Stimulated activated naive B cell treated with anti-CD40 and anti-IgM and Interleukin-4, amounts not matched to agents 10 μg/mL and 1 μg/mL and 100 μg/mL, for 72 hours (primary cell): Measurements from ENCODE around the gene MAPKAP1.
A peak's percentile ranks its signal among the peaks of the same experiment; 100 is the strongest.

Experiments
- ATAC-seq, 2 donors: fragments of 150-1000 bp; cut with Tn5 transposase; replicated peaks; 2 replicates each; pipeline ENCODE4 v1.10.0; 2021; ENCODE audit warnings: moderate library complexity in 1 of 2
- DNase-seq: peaks from one replicate; pipeline ENCODE4 v3.0.0; 2021
- H3K27ac Mint-ChIP-seq: one replicate; pipeline ENCODE4 v1.8.0; 2022; ENCODE audit warnings: mild to moderate bottlenecking, mixed read lengths
- H3K27me3 Mint-ChIP-seq, 2 donors: one replicate each; pipeline ENCODE4 v1.8.0; 2022; ENCODE audit warnings: mixed read lengths in 2 of 2
- H3K36me3 Mint-ChIP-seq, 2 donors: one replicate each; pipeline ENCODE4 v1.8.0; 2022; ENCODE audit warnings: mixed read lengths in 2 of 2, mild to moderate bottlenecking in 1 of 2
- H3K4me1 Mint-ChIP-seq, 2 donors: one replicate each; pipeline ENCODE4 v1.8.0; 2022; ENCODE audit warnings: mixed read lengths in 2 of 2, mild to moderate bottlenecking in 1 of 2
- H3K4me3 Mint-ChIP-seq, 2 donors: one replicate each; pipeline ENCODE4 v1.8.0; 2022; ENCODE audit warnings: mild to moderate bottlenecking in 2 of 2, mixed read lengths in 2 of 2, moderate library complexity in 1 of 2
- H3K9me3 Mint-ChIP-seq, 2 donors: one replicate each; pipeline ENCODE4 v1.8.0; 2022; ENCODE audit warnings: mixed read lengths in 2 of 2, mild to moderate bottlenecking in 1 of 2

MAPKAP1 gene

GRCh38 chr9:125508249-125508648 lies 198.8 kb downstream of the MAPKAP1 start:
- no peak overlapping the region for H3K27ac Mint-ChIP-seq
- H3K4me3 Mint-ChIP-seq = no peak overlapping the region
- peaks cover 0 to 3% of the 10 kb centered on the region in 2 donors for H3K4me1 Mint-ChIP-seq
- no peak for ATAC-seq
- DNase-seq = no peak
- peaks cover 29% of the 10 kb centered on the region in 2 donors for H3K36me3 Mint-ChIP-seq
- no peaks in the 10 kb centered on the region for H3K27me3 Mint-ChIP-seq
- H3K9me3 Mint-ChIP-seq = no peaks in the 10 kb centered on the region

GRCh38 chr9:125507226-125507625 lies 199.8 kb downstream of the MAPKAP1 start:
- H3K27ac Mint-ChIP-seq = no peak overlapping the region
- H3K9me3 Mint-ChIP-seq = peaks cover 0 to 2% of the 10 kb centered on the region in 2 donors
- H3K27me3 Mint-ChIP-seq = no peaks in the 10 kb centered on the region
- DNase-seq (no peak), ATAC-seq (no peak)
- H3K4me3 Mint-ChIP-seq = no peak overlapping the region
- H3K36me3 Mint-ChIP-seq = peaks cover 26 to 33% of the 10 kb centered on the region in 2 donors
- H3K4me1 Mint-ChIP-seq = peaks cover 0 to 3% of the 10 kb centered on the region in 2 donors

GRCh38 chr9:125505988-125506438 lies 201.0 kb downstream of the MAPKAP1 start:
- Mint-ChIP-seq H3K9me3 (peaks cover 0 to 3% of the 10 kb centered on the region in 2 donors), H3K27me3 (no peaks in the 10 kb centered on the region), H3K4me3 (no peak overlapping the region), H3K27ac (no peak overlapping the region), H3K36me3 (peaks cover 29 to 39% of the 10 kb centered on the region in 2 donors), H3K4me1 (peaks cover 2 to 4% of the 10 kb centered on the region in 2 donors)
- no peak for ATAC-seq
- DNase-seq = no peak

- no peak overlapping the region for H3K4me3 Mint-ChIP-seq
- H3K9me3 Mint-ChIP-seq = peaks cover 0 to 3% of the 10 kb centered on the region in 2 donors
- no peak overlapping the region for H3K27ac Mint-ChIP-seq
- peaks cover 0 to 4% of the 10 kb centered on the region in 2 donors for H3K4me1 Mint-ChIP-seq
- H3K27me3 Mint-ChIP-seq = no peaks in the 10 kb centered on the region
- peaks cover 32 to 45% of the 10 kb centered on the region in 2 donors for H3K36me3 Mint-ChIP-seq
- ATAC-seq (no peak), DNase-seq (no peak)
Observed at GRCh38 chr9:125504616-125505015, 202.4 kb downstream of the MAPKAP1 start.

GRCh38 chr9:125497906-125498305 lies 209.1 kb downstream of the MAPKAP1 start:
- H3K4me1 Mint-ChIP-seq = peaks cover 19 to 50% of the 10 kb centered on the region in 2 donors
- no peak overlapping the region for H3K27ac Mint-ChIP-seq
- DNase-seq (no peak), ATAC-seq (no peak)
- no peak overlapping the region for H3K4me3 Mint-ChIP-seq
- peaks cover 0 to 1% of the 10 kb centered on the region in 2 donors for H3K9me3 Mint-ChIP-seq
- H3K36me3 Mint-ChIP-seq = peaks cover 21 to 56% of the 10 kb centered on the region in 2 donors
- H3K27me3 Mint-ChIP-seq = no peaks in the 10 kb centered on the region

- H3K4me1 Mint-ChIP-seq = peaks cover 19 to 50% of the 10 kb centered on the region in 2 donors
- H3K4me3 Mint-ChIP-seq = no peak overlapping the region
- peaks cover 0 to 1% of the 10 kb centered on the region in 2 donors for H3K9me3 Mint-ChIP-seq
- no peak for DNase-seq
- peaks cover 25 to 58% of the 10 kb centered on the region in 2 donors for H3K36me3 Mint-ChIP-seq
- no peak overlapping the region for H3K27ac Mint-ChIP-seq
- no peak for ATAC-seq
- H3K27me3 Mint-ChIP-seq = no peaks in the 10 kb centered on the region
Observed at GRCh38 chr9:125497478-125497877, 209.5 kb downstream of the MAPKAP1 start.

GRCh38 chr9:125496313-125496834 lies 210.6 kb downstream of the MAPKAP1 start:
- Mint-ChIP-seq H3K4me3 (no peak overlapping the region), H3K4me1 (peaks cover 19 to 46% of the 10 kb centered on the region in 2 donors), H3K9me3 (no peaks in the 10 kb centered on the region), H3K36me3 (peaks cover 20 to 54% of the 10 kb centered on the region in 2 donors), H3K27me3 (no peaks in the 10 kb centered on the region), H3K27ac (no peak overlapping the region)
- no peak for DNase-seq
- ATAC-seq = no peak

GRCh38 chr9:125495172-125496119 lies 211.6 kb downstream of the MAPKAP1 start:
- Mint-ChIP-seq H3K27ac (peak overlapping the region; percentile 48), H3K4me3 (peak overlapping the region; percentile 2 to 45), H3K36me3 (peaks cover 19 to 47% of the 10 kb centered on the region in 2 donors), H3K27me3 (no peaks in the 10 kb centered on the region), H3K9me3 (no peaks in the 10 kb centered on the region), H3K4me1 (peaks cover 19 to 46% of the 10 kb centered on the region in 2 donors)
- ATAC-seq = peak; percentile 77 to 82
- no peak for DNase-seq

GRCh38 chr9:125494653-125494915 lies 212.4 kb downstream of the MAPKAP1 start:
- DNase-seq (no peak), ATAC-seq (no peak)
- no peaks in the 10 kb centered on the region for H3K9me3 Mint-ChIP-seq
- peaks cover 16 to 46% of the 10 kb centered on the region in 2 donors for H3K36me3 Mint-ChIP-seq
- peak overlapping the region; percentile 15 for H3K27ac Mint-ChIP-seq
- H3K4me3 Mint-ChIP-seq = no peak overlapping the region
- H3K4me1 Mint-ChIP-seq = peaks cover 19 to 47% of the 10 kb centered on the region in 2 donors
- no peaks in the 10 kb centered on the region for H3K27me3 Mint-ChIP-seq

- DNase-seq (no peak), ATAC-seq (no peak)
- Mint-ChIP-seq H3K27me3 (no peaks in the 10 kb centered on the region), H3K9me3 (no peaks in the 10 kb centered on the region), H3K27ac (no peak overlapping the region), H3K4me3 (no peak overlapping the region), H3K4me1 (peaks cover 22 to 52% of the 10 kb centered on the region in 2 donors), H3K36me3 (peaks cover 18 to 47% of the 10 kb centered on the region in 2 donors)
Observed at GRCh38 chr9:125493881-125494652, 212.9 kb downstream of the MAPKAP1 start.

GRCh38 chr9:125493384-125493783 lies 213.6 kb downstream of the MAPKAP1 start:
- H3K27me3 Mint-ChIP-seq = no peaks in the 10 kb centered on the region
- ATAC-seq = no peak
- no peak overlapping the region for H3K27ac Mint-ChIP-seq
- H3K36me3 Mint-ChIP-seq = peaks cover 19 to 47% of the 10 kb centered on the region in 2 donors
- no peak for DNase-seq
- H3K4me3 Mint-ChIP-seq = no peak overlapping the region
- H3K9me3 Mint-ChIP-seq = no peaks in the 10 kb centered on the region
- H3K4me1 Mint-ChIP-seq = peaks cover 22 to 52% of the 10 kb centered on the region in 2 donors

GRCh38 chr9:125492719-125493118 lies 214.3 kb downstream of the MAPKAP1 start:
- ATAC-seq = no peak

GRCh38 chr9:125487842-125488241 lies 219.2 kb downstream of the MAPKAP1 start:
- Mint-ChIP-seq H3K4me1 (peaks cover 3 to 6% of the 10 kb centered on the region in 2 donors), H3K4me3 (no peak overlapping the region), H3K27ac (no peak overlapping the region), H3K9me3 (no peaks in the 10 kb centered on the region), H3K27me3 (no peaks in the 10 kb centered on the region), H3K36me3 (peaks cover 27 to 44% of the 10 kb centered on the region in 2 donors)
- ATAC-seq (no peak), DNase-seq (no peak)

More at GRCh38 chr9:125492719-125493118, 214.3 kb downstream of the MAPKAP1 start:
- Mint-ChIP-seq H3K27me3 (no peaks in the 10 kb centered on the region), H3K4me3 (no peak overlapping the region), H3K9me3 (no peaks in the 10 kb centered on the region), H3K36me3 (peaks cover 19 to 41% of the 10 kb centered on the region in 2 donors), H3K27ac (no peak overlapping the region), H3K4me1 (peaks cover 22 to 45% of the 10 kb centered on the region in 2 donors)
- DNase-seq = no peak

GRCh38 chr9:125486576-125486975 lies 220.4 kb downstream of the MAPKAP1 start:
- H3K36me3 Mint-ChIP-seq = peaks cover 28 to 47% of the 10 kb centered on the region in 2 donors
- peaks cover 3 to 6% of the 10 kb centered on the region in 2 donors for H3K4me1 Mint-ChIP-seq
- H3K9me3 Mint-ChIP-seq = no peaks in the 10 kb centered on the region
- H3K4me3 Mint-ChIP-seq = no peak overlapping the region
- no peak for DNase-seq
- ATAC-seq = no peak
- H3K27me3 Mint-ChIP-seq = no peaks in the 10 kb centered on the region
- no peak overlapping the region for H3K27ac Mint-ChIP-seq
